Erythroblast (primary cell): ENCODE results near the gene CAMSAP2.

ENCODE experiments used
- DNase-seq, 2 experiments: peaks; one replicate each; lab custom pipeline; 2025; lab: John Stamatoyannopoulos, UW
- GATA1 ChIP-seq: IDR thresholded peaks from 2 replicates; pipeline ENCODE4 v1.6.1; 2011; ENCODE audit warnings: low read depth, mild to moderate bottlenecking, control low read depth, low read length, moderate library complexity
- POLR2A ChIP-seq: IDR thresholded peaks from 2 replicates; pipeline ENCODE4 v1.6.1; 2011; ENCODE audit warnings: mild to moderate bottlenecking, low read length

The CAMSAP2 gene

DNA sequence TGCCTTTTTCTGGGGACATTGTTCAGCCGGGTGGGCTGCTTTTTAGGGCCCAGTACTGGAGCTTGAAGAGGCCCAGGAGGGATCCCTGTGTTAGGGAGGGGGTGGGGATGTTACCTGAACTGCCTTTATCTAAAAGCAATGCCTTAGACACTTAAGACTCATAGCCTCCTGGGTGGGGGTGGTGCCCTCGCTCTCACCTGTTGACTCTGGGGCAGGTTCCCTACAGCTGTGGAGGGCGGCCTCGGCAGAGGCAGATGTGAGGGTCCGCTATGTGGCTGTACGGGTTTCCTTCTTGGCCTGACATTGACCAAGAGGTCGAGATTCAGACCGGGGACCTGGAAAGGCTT lies 156.7 kb downstream of the CAMSAP2 start:
- TF ChIP-seq GATA1 (no peak), POLR2A (no peak)
- no peak for DNase-seq

DNA sequence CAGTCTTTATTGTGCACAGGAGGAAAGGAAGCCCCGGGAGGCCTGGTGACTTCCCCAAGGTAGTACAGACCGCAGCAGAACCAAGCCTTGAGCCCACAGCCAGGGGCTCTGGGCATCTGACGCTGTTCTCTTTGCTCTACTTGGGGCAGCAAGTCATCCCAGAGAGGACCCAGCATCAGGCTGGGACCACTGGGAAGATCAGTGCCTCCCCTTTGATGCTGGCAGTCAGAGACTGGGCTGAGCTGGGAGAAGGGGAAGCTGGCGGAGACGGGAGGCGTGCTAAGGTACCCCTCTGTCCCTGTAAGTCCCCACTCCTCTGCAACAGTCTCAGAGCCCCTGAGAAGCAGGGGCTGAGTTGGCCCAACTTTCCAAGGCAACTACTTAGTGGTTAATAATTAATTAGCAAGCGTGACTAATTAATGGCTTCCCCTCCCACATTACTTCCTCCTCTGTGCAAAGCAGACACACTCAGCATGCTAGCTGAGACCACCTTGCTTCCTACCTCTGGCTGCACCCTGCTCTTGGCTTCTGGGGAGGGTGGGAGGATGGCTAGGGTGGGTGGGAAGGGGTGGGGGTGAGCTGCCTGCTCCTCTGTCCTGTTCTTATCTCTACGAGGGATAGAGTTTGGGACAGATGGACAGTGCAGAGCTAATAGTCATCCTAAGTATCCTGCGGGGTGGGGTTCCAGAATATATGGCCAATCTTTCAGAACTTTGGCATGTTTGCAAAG lies 157.3 kb downstream of the CAMSAP2 start:
- no peak for DNase-seq
- TF ChIP-seq GATA1 (no peak), POLR2A (no peak)

DNA sequence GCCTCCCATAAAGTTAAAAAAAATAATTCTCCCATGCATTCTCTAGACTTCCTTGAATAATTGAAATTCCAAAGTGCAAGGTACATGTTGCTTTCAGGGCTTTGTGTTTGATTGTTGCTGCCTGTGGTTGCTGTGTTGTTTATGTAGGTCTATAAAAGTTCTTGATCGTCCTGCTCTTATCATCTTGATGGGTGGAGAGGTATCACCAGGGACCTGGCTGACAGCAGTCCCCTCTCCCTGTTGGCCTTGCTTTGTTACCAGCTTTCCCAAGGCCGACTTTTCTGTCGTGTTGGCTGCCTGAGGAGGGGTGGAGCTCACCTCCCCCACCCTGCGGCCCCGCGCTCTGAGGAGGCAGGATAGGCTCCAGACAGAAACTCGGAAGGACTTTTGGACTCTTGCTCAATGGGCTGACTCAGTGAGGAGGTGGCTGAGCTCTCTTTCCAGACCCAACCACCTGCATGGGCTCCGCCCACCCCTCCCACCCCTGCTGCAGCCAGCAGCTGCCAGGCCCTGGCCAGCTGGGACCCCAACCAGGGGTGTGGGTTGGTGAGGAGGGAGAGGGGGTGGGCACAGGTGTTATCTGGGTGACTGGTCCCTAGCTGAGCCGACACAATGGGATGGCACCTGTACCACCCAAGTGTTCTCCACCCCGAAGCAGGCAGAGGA lies 158.0 kb downstream of the CAMSAP2 start:
- no peak for DNase-seq
- TF ChIP-seq POLR2A (no peak), GATA1 (no peak)

DNA sequence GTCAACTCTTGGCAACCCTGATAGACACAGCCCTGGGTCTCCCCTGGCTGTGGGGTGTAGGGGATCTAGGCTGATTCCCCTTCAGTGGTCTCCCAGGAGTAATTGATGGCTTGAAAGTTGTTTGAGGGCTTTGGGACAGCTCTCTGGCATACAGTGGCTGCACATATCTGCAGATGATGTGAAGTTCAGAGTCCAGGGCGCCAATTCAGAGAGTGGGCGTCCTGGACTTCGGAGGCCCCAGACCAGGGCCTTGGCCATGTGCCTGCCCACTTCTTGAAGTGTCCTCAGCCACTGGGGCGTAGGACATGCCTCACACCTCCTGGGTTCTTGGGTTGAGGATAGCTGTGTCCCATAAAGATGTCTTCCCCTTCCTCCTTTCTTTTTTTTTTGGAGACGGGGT lies 158.6 kb downstream of the CAMSAP2 start:
- DNase-seq = no peak
- TF ChIP-seq GATA1 = no peak
- no peak for TF ChIP-seq POLR2A

DNA sequence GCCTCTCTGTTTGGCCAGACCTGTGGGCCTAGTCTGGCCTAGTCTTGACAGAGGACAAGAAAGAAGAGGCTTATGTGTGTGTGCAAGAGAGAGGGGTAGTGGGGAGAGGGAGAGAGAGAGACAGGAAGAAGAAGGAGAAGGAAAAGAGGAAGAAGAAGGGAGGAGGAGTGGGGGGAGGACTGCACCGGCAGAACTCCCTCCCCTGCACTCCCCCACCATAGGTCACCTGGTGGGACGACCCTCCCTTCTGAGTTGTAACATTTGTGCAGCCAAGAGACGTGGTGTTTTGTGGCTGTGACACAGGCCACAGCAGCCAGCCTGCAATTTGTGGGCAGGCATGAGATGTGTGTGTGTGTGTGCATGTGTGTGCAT lies 160.3 kb downstream of the CAMSAP2 start:
- no peak for TF ChIP-seq GATA1
- no peak for TF ChIP-seq POLR2A
- no peak for DNase-seq

DNA sequence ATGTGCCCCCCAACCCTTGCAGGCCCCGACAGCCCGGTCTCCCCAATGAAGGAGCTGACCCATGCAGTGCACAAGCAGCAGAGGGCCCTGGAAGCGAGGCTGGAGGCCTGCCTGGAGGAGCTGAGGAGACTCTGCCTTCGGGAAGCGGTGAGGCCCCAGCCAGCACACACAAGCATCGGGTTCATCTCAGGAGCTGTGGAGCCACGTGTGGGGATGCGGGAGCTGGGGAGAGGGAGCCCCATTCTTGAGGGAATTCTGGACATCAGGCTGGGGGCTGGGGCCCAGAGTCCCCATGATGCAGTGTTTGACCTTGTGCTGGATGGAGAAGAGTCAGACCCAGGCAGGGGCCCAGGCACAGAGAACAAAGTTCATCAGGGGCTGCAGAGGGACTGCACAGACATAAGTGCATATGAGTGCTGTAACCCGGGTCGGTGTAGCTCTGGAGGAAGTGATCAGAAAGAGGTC lies 160.8 kb downstream of the CAMSAP2 start:
- TF ChIP-seq GATA1 (no peak), POLR2A (no peak)
- DNase-seq = no peak

DNA sequence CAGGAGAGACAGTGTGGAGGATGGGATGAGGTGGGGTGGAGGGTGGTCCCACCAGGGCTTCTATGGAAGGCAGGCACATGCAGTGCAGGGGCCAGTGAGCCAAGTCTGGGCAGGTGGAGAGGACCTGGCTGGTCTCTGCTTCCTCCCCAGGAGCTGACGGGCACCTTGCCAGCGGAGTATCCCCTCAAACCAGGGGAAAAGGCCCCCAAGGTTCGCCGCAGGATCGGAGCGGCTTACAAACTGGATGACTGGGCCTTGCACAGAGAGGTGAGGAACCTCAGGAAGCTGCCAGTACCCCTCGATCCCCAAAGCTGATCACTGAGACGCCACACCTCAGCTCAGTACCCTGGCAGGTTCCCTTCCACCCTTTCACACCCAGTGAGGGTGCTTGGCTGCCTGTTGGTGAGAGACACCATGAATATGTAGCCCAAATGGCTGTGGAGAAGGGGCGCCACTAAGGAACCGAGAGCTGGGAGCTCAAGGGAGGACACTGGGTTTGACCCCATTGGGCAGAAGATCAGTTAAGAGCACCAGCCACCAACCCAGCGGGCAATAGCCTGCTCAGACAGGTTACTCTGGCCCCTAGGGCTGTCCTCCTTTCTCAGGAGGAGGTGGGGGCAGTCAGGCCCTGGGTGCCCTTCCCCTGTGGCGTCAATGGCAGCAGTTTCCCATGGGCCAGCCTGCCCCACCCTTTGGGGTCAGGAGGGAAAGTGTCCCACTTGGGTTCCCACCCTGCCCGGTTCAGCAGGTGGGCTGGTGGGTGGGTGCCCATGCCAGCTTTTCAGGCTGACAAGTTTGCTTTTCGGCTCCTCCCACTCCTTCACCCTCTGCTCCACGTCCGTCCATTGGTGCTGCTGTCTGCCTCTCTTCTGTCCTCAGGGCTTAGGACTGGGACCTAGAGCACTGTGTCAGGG lies 161.5 kb downstream of the CAMSAP2 start:
- TF ChIP-seq POLR2A = no peak
- no peak for TF ChIP-seq GATA1
- DNase-seq = no peak

DNA sequence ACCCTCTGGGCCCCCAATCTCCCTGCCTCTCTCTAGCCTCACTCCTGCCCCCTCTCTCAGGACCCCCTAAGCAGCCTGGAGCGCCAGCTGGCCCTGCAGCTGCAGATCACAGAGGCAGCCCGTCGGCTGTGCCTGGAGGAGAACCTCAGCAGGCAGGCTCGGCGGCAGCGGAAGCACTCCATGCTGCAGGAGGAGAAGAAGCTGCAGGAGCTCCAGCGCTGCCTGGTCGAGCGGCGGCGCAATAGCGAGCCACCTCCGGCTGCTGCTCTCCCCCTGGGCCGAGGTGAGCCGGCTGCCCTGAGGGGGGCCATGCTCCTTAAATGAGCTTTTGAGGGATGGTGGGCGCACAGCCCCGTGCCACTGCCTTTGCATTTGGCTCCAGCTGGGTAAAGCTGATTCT lies 162.2 kb downstream of the CAMSAP2 start:
- TF ChIP-seq GATA1 (no peak), POLR2A (no peak)
- no peak for DNase-seq

DNA sequence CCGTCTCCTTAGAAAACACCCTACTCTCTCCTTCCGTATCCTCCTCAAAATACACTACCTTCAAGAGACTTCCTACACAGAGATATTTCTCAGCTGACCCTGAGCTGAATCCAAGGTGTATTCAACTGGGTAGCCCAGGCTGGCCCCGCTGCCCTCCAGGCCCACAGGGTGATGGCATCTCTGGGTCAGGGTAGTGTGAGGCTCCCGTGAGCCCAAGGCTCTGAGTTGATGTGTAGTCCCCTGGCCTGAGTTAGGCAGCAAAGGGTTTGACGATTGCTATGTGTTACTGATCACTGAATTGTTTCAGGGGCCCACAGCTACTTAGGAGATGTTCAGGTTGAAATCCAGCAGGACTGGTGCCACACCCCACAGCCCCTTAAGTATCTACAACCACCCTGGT lies 162.7 kb downstream of the CAMSAP2 start:
- no peak for DNase-seq
- TF ChIP-seq GATA1 (no peak), POLR2A (no peak)

DNA sequence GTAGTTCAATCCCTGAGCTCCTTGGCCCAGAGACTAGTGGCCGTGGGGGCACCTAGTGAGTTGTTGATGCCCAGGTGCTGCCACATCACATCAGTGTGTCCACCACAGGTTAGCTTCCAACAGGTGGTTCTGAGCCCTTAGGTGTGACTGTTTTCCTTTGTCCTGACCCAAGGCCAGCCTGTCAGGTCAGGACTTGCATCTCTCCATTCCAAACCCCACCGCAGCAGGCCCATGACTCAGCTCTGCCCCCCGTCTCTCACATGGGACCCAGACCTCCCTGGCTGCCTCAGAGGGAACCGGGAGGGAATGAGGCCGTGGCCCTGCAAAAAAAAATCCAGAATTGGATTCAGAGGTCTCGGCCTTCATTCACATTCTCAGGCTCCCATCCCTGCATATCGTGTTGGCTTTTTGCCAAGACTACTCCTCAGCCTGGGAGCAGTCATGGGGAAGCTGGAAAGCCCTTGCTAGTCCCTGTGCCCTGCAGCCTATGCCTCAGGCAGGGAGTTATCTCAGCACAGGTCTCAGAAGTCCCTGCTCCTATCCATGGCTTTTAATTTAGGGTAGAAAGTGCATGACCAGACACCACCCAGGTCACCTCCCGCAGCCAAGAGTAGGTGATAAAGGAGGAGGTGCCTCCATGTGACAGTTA lies 163.2 kb downstream of the CAMSAP2 start:
- no peak for TF ChIP-seq GATA1
- no peak for TF ChIP-seq POLR2A
- DNase-seq = no peak

DNA sequence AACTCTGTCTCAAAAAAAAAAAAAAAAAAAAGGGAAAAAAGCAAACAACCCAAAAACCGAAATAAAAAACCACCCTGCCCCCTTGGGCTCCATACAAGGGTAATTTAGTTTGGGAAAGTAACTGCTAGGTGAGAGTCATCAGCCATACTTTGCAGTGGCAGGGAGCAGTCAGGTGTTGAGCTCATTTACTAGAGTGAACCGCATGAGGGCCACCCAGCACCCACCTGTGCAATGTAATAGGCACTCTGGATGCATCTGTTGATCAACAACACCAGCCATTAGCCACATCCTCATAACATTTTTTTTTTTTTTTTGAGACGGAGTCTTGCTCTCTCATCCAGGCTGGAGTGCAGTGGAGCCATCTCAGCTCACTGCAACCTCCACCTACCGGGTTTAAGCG lies 165.1 kb downstream of the CAMSAP2 start:
- no peak for DNase-seq
- TF ChIP-seq POLR2A = no peak
- TF ChIP-seq GATA1 = no peak

DNA sequence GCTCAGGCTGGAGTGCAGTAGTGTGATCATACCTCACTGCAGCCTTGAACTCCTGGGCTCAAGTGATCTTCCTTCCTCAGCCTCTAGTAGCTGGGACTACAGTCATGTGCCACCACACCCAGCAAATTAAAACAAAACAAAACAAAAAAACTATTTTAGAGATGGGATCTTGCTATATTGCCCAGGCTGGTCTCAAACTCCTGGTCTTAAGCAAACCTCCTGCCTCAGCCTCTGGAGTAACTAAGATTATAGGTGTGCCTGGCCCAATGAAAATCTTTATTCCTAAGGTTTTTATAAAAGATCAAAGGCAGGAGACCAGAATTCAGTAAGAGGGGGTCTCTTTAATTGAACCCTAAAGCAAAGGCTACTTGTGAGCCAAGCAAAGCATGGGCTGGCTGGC lies 166.1 kb downstream of the CAMSAP2 start:
- TF ChIP-seq POLR2A (no peak), GATA1 (no peak)
- no peak for DNase-seq

DNA sequence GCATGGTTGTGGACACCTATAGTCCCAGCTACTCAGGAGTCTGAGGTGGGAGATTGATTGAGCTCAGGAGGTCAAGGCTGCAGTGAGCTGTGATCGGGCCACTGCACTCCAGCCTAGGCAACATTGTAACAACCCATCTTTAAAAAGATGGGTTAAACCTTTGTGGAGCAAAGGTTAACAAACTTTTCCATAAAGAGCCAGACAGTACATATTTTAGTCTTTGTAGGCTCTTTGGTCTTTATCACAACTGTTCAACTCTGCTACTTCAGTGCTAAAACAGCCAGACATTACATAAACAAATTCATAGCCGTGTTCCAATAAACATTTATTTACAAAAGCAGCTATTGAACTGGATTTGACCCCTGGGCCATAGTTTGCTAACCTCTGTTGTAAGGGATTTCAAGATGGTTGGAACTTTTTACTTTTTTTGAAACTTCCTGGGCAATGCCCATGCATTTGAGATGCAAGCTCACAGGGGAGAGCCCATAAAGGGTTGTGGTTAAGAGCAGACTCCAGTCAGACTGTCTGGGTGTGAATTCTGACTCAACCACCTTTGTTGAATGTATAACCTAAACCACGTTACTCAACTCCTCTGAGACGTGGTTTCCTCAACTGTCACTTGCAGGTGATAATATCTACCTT lies 166.8 kb downstream of the CAMSAP2 start:
- DNase-seq = no peak
- TF ChIP-seq POLR2A = no peak
- TF ChIP-seq GATA1 = no peak
